ENCODE data around the gene HMOX2.
A peak's percentile ranks its signal among the peaks of the same experiment; 100 is the strongest.

Gene HMOX2

GRCh38 chr16:4534151-4534790 lies 58.1 kb downstream of the HMOX2 start:
- TF ChIP-seq CTCF (IDR thresholded peaks at IDR 0.05) (no peak), ZFX (IDR thresholded peaks at IDR 0.05; ENCODE audit: borderline replicate concordance) (no peak)
- no peak overlapping the region for H3K27ac ChIP-seq

GRCh38 chr16:4535627-4536108 lies 59.5 kb downstream of the HMOX2 start:
- H3K27ac ChIP-seq = no peak overlapping the region
- TF ChIP-seq ZFX (IDR thresholded peaks at IDR 0.05; ENCODE audit: borderline replicate concordance) = no peak
- no peak for TF ChIP-seq CTCF (IDR thresholded peaks at IDR 0.05)

GRCh38 chr16:4536391-4537106 lies 60.4 kb downstream of the HMOX2 start:
- TF ChIP-seq ZFX (IDR thresholded peaks at IDR 0.05; ENCODE audit: borderline replicate concordance) (no peak), CTCF (IDR thresholded peaks at IDR 0.05) (no peak)
- no peak overlapping the region for H3K27ac ChIP-seq

- TF ChIP-seq CTCF (IDR thresholded peaks at IDR 0.05) (no peak), ZFX (IDR thresholded peaks at IDR 0.05; ENCODE audit: borderline replicate concordance) (no peak)
- H3K27ac ChIP-seq = peak overlapping the region; percentile 62
These were observed 61.5 kb downstream of the HMOX2 start for GRCh38 chr16:4537376-4538343.

- H3K27ac ChIP-seq = peak within 1 kb of the TSS; percentile 62
- TF ChIP-seq ZFX (IDR thresholded peaks at IDR 0.05; ENCODE audit: borderline replicate concordance) (no peak), CTCF (IDR thresholded peaks at IDR 0.05) (no peak)
These were observed 62.4 kb downstream of the HMOX2 start, which contains the start of gene CDIP1 for GRCh38 chr16:4538350-4539235. Gene CDIP1, minus strand, starts transcription at chr16:4538773. Its CDS starts 24,643 bp downstream, at chr16:4514130.

GRCh38 chr16:4539716-4540284 lies 63.6 kb downstream of the HMOX2 start:
- TF ChIP-seq ZFX (IDR thresholded peaks at IDR 0.05; ENCODE audit: borderline replicate concordance) = no peak
- TF ChIP-seq CTCF (IDR thresholded peaks at IDR 0.05) = no peak
- H3K27ac ChIP-seq = no peak overlapping the region
